Caki2 (cell line): Measurements from ENCODE around the gene C5orf15. TPM values are rescaled to one million over a fixed set of nuclear protein-coding genes. Genes with fewer than 3 reads are reported as not detected.
"Not testable (repeated sequence)": the region's sequence is repeated elsewhere in the genome, so short reads cannot be mapped to it uniquely, and the experiment has no call there.

Source experiments
- DNase-seq: peaks from one replicate; pipeline ENCODE4 v3.0.0-alpha.2; 2015; ENCODE audit warnings: low read depth
- in situ Hi-C: cut with HindIII; loops from 2 replicates; pipeline ENCODE4 v1.10.0; 2016; ENCODE audit warnings: low sequenced_read_pairs, low pct_unique_long_range_greater_than_20kb, mixed read lengths
- total RNA-seq: library from RNA; depleted of rRNA; stranded (reverse); fragments of >200 nt; shearing (Covaris generic); gene quantifications from 2 replicates; pipeline ENCODE4 v1.2.3, GENCODE V29; 2014; ENCODE audit warnings: low replicate concordance

Gene C5orf15
- total RNA-seq, 1 experiment from 2014 or later = 111 TPM

- DNase-seq = no peak
- in situ Hi-C loops = no loop called here
Measured at GRCh38 chr5:133995883-133996563, 27.6 kb upstream of the C5orf15 start.

- DNase-seq = no peak
- in situ Hi-C loops = no loop called here
Measured at GRCh38 chr5:133995341-133995740, 26.9 kb upstream of the C5orf15 start.

GRCh38 chr5:133994990-133995333 lies 26.5 kb upstream of the C5orf15 start:
- in situ Hi-C loops = no loop called here
- DNase-seq = no peak

GRCh38 chr5:133994297-133994989 lies 26.0 kb upstream of the C5orf15 start:
- in situ Hi-C loops = no loop called here

GRCh38 chr5:133993185-133993936 lies 24.9 kb upstream of the C5orf15 start:
- in situ Hi-C loops = no loop called here
- DNase-seq = no peak

More at GRCh38 chr5:133994297-133994989, 26.0 kb upstream of the C5orf15 start:
- no peak for DNase-seq

GRCh38 chr5:133992429-133993155 lies 24.2 kb upstream of the C5orf15 start:
- in situ Hi-C loops = no loop called here
- DNase-seq = no peak

- in situ Hi-C loops = no loop called here
Measured at GRCh38 chr5:133991171-133991910, 22.9 kb upstream of the C5orf15 start.

GRCh38 chr5:133990396-133990795 lies 22.0 kb upstream of the C5orf15 start:
- in situ Hi-C loops = no loop called here
- no peak for DNase-seq

More at GRCh38 chr5:133991171-133991910, 22.9 kb upstream of the C5orf15 start:
- no peak for DNase-seq

- in situ Hi-C loops = no loop called here
- DNase-seq = no peak
Measured at GRCh38 chr5:133985540-133986180, 17.2 kb upstream of the C5orf15 start.

GRCh38 chr5:133983674-133984073 lies 15.2 kb upstream of the C5orf15 start:
- in situ Hi-C loops = no loop called here
- DNase-seq = no peak

GRCh38 chr5:133981714-133982113 lies 13.3 kb upstream of the C5orf15 start:
- DNase-seq = no peak
- in situ Hi-C loops = no loop called here

- no peak for DNase-seq
- in situ Hi-C loops = no loop called here
Measured at GRCh38 chr5:133980652-133981051, 12.2 kb upstream of the C5orf15 start.

GRCh38 chr5:133978943-133979342 lies 10.5 kb upstream of the C5orf15 start:
- in situ Hi-C loops = no loop called here
- no peak for DNase-seq

GRCh38 chr5:133977858-133978257 lies 9.4 kb upstream of the C5orf15 start:
- no peak for DNase-seq
- in situ Hi-C loops = no loop called here

GRCh38 chr5:133977161-133977787 lies 8.8 kb upstream of the C5orf15 start:
- no peak for DNase-seq
- in situ Hi-C loops = no loop called here

GRCh38 chr5:133975546-133975945 lies 7.1 kb upstream of the C5orf15 start:
- not testable (repeated sequence) for DNase-seq

GRCh38 chr5:133974142-133974541 lies 5.7 kb upstream of the C5orf15 start:
- in situ Hi-C loops = no loop called here

More at GRCh38 chr5:133975546-133975945, 7.1 kb upstream of the C5orf15 start:
- in situ Hi-C loops = not testable (repeated sequence)

More at GRCh38 chr5:133974142-133974541, 5.7 kb upstream of the C5orf15 start:
- DNase-seq = no peak
